RPMI8226 (cell line): ENCODE results near the gene NFATC2.

Experiments used
- DNase-seq: peaks from one replicate; pipeline ENCODE4 v3.0.0-alpha.2; 2015

NFATC2 gene

DNA sequence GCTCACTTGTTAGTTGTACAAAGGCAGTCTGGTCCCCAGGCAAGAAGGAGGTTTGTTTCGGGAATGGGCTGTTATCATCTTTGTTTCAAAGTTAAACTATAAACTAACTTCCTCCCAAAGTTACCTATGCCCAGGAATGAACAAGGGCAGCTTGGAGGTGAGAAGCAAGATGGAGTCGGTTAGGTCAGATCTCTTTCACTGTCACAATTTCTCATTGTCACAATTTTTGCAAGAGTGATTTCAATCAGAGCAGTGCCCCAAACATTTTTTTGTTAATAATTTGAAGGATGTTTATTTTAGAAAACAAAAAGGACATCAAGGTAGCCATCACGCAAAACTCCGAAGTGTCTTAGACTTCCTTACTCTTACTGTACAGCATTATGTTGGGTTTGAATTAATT is 170.8 kb downstream of the NFATC2 start:
- no peak for DNase-seq

GRCh38 chr20:51369503-51369902 is 173.0 kb downstream of the NFATC2 start:
- no peak for DNase-seq

- no peak for DNase-seq
Observed at GRCh38 chr20:51368461-51369211, 173.9 kb downstream of the NFATC2 start.

- no peak for DNase-seq
Observed at GRCh38 chr20:51366155-51366886, 176.2 kb downstream of the NFATC2 start.

DNA sequence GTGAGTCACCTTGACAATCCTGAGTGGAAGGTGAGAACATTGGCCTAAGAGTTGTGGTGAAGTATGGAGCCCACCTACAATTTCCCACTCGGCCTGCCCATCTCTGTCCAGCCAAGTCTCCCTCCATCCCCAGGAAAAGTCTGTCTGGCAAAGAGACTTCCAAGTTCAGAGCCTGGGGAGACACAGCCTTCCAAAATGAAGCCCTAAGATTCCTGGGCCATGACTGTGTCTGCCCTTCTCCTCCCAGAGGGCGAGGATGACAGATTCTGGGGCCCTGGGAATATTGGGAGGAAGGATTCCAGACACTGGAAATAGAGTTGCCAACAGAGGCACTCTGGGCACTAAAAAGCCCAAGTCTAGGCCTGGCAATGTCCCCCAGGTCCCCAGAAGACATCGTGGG is 176.8 kb downstream of the NFATC2 start:
- no peak for DNase-seq

GRCh38 chr20:51363813-51364212 is 178.7 kb downstream of the NFATC2 start:
- DNase-seq = no peak

GRCh38 chr20:51363378-51363777 is 179.1 kb downstream of the NFATC2 start:
- no peak for DNase-seq

DNA sequence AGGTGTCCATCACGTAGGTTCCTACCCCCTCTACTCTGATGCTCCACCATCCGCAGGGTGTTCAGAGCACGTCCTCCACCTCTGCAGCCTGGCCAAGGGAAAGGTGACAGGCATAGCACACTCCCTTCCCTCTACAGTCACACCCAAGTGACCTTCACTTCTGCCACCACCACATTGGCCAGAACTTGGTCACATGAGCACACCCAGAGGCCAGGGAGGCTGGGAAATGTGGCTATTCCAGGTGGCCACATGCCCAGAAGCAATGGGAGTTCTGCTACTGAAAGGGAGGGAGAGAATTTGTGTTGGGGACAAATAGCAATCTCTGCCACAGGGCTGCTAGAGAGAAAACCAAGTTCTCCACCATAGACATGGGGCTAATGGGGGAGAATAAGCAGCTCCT is 180.3 kb downstream of the NFATC2 start:
- DNase-seq = no peak

- no peak for DNase-seq
Observed at GRCh38 chr20:51361258-51361657, 181.3 kb downstream of the NFATC2 start.

- DNase-seq = no peak
Observed at GRCh38 chr20:51360451-51361201, 181.9 kb downstream of the NFATC2 start.

- DNase-seq = no peak
Observed at GRCh38 chr20:51359947-51360346, 182.6 kb downstream of the NFATC2 start.

GRCh38 chr20:51359401-51359800 is 183.1 kb downstream of the NFATC2 start:
- no peak for DNase-seq

DNA sequence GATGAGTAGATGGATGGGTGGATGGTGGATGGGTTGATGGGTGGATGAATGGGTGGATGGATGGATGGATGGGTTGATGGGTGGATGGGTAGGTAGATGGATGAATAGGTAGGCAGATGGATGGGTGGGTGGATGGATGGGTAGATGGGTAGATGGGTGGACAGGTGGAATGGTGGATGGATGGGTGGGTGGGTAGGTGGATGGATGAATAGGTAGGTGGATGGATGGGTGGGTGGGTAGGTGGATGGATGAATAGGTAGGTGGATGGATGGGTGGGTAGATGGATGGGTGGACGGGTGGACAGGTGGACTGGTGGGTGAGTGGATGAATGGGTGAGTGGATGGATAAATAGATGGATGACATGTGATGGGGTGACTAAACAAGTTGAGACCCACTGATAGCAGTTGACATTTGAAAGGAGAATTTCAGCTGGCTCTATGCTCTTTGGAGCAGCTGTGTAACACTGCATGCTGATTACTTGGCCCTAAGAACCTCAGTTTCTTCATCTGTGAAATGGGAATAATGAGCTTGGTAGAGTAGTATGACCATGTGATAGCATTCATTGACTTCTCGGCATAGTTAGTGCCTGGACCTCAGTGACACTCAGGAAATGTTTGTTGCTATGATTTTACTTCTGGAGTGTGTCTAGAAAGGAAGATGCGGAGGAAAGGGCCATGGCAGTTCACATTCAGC is 184.3 kb downstream of the NFATC2 start:
- DNase-seq = no peak

- no peak for DNase-seq
Observed at GRCh38 chr20:51357543-51357942, 185.0 kb downstream of the NFATC2 start.

DNA sequence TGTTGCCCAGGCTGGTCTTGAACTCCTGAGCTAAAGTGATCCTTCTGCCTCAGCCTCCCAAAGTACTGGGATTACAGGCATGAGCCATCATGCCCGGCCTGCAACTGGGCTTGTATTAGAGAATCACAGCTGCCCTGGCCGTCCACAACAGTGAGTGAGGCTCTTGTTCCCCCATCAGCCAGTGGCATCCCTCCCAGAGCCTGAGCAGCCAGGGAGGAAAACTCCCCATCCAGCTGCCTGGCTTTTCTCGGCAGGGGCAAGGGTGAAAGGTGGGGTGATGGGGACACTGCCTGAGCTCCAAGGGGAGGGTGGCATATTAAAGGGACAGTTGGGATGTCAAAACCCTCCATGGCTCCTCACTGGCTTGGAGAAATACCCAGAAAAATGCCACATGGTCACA is 185.6 kb downstream of the NFATC2 start:
- no peak for DNase-seq

GRCh38 chr20:51354769-51355319 is 187.7 kb downstream of the NFATC2 start:
- no peak for DNase-seq

- no peak for DNase-seq
Observed at GRCh38 chr20:51354191-51354768, 188.2 kb downstream of the NFATC2 start.

GRCh38 chr20:51353491-51353890 is 189.0 kb downstream of the NFATC2 start:
- no peak for DNase-seq

GRCh38 chr20:51352791-51353190 is 189.7 kb downstream of the NFATC2 start:
- DNase-seq = no peak

GRCh38 chr20:51350941-51351631 is 191.4 kb downstream of the NFATC2 start:
- DNase-seq = no peak

GRCh38 chr20:51348876-51349275 is 193.6 kb downstream of the NFATC2 start:
- no peak for DNase-seq

DNA sequence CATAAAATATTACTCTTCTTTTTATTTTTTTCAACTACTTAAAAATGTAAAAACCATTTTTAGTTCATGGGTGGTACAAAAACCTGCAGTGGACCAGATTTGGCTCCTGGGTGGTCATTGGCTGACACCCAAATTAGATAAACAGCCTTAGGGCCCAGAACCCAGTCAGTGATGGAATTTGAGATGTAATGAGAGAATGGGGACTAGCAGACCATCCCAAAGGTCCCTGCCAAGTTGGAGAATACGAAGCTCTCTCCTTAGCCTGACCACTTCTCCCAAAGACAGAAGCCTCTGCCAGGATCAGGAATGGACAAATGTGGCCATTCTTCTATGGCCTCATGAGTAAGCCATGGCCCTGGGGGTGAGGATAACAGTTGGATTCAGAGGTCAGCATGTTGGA is 194.7 kb downstream of the NFATC2 start:
- DNase-seq = no peak
